ENCODE results near the gene APBA2.

The APBA2 gene

GRCh38 chr15:29107971-29108645 lies 222.3 kb downstream of the APBA2 start:
- no peak for DNase-seq

GRCh38 chr15:29109762-29110161 lies 224.0 kb downstream of the APBA2 start:
- no peak for DNase-seq

GRCh38 chr15:29110176-29110575 lies 224.4 kb downstream of the APBA2 start:
- no peak for DNase-seq

DNA sequence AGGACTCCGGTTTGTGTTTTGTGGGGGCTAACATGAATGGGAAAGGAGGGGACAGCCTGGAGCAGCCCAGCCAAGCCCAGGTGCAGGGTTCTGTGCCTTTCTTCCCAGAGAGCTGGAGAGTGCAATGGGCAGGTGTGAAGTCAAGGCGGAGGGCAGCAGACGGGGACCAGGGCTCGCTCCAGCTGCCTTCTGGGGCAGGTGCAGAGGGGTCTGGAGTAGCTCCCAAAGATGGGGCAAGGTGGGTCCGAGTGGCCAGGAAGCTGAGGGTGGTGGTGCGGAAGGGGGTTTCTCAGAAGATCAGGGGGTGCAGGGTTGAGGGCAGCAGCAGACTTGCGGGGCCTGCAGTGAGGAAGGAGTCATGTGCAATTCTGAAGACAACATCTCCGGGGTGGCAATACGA lies 225.0 kb downstream of the APBA2 start:
- DNase-seq: no peak

DNA sequence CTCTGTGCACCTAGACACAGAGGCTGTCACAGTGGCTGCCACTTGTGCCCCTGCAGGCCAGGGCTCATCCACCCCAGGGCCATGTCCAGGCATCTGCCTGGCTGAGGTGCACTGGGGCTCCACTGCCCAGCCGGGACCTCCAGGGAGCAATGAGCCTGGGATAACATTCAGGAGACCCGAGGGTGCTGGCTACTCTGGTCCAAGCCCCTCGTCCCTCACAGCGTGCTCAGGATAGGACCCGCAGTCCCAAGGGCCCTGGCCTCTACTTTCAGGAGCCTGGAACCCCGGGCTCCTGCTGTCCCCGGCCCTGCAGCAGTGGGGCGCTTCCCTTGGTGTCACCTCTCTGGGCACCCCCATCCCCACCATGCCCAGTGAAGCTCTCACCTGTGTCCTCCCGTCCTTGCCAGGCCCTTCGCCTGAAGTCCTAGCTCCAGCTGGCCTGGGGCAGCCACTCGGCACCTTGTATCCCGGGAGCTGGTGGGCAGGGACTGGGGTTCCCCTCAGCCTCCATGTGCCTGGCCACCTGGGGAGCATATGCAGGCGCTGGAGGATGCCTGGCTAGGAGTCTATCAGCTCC lies 226.0 kb downstream of the APBA2 start:
- no peak for DNase-seq

DNA sequence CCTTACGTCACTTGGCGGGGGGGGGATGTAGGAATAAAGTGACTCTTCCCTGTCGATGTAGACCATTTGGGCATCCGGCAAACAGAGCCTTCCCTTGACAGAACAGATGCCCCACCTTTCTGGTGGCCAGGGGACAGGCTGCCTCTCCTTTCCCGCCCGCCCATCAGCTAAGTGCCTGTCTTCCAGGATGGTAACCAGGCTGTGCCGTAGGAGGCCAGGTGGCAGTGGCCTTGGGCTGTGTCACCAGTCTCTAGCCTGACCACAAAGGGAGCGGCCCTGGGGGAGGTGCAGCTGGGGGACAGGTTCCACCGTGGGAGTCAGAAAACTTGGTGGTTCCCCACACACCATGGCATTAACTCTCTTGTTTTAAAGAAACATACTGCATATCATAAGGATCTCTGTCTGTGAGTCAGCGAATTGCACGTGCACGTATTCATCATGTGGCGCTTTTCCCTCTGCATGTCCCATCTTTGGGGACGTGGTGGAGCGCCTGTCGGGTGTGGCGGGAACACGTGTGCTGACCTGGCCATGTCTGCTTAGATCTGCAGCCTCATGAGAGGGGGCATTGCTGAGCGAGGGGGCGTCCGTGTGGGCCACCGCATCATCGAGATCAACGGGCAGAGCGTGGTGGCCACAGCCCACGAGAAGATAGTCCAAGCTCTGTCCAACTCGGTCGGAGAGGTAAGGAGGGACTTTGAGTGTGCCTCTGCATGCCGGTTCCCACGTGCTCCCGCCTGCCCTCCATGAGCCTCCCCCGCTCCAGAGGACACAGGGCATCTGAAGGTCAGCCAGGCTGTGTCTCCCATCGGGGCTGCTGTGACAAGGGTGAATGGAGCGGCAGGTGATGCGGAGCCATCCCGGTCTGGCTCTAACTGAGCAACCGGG lies 227.8 kb downstream of the APBA2 start:
- DNase-seq: no peak

- no peak for DNase-seq
Measured at GRCh38 chr15:29114221-29115092, 228.7 kb downstream of the APBA2 start.

DNA sequence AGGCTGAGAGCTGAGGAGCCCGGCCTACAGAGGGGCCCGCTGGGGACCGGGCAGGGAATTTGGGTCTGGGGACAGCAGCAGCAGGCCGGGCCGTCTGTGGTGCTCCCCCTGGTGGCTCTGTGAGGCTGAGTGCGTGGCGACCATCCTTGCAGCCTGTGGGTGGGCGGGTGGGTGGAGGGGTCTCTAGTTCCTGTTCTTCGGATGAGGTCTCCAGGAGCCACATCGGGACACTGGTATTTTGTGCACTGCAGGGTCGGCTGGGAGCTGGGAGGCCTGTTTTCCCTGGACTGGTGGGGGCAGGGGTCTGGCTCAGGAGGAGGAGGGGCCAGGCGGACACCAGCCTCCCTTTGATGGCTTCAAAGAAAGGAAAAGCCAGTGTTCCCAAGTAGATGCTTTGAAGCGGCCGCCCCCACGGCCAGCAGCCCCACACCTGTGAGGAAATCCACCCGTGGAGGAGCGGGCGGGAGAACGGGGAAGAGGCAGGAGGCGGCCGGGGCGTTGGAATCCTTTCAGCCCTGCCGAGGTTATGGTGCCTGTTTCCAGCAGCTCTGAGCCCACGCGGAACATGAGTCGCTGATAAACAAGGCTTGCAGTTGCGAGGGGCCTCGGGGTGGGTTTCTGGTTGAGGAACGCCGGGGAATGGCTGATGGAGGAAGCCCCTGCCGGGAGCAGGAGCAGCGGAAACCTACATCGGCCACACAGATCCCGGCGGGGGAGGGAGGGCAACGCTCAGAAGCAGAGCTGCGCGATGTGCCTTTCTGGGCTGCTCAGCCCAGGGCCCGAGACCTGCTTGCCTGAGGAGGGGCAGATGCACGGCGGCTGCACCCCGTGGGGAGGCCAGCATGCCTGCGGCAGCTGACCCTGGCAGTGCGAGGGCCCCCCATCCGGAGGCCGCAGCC lies 229.6 kb downstream of the APBA2 start:
- DNase-seq: no peak

GRCh38 chr15:29116970-29117700 lies 231.4 kb downstream of the APBA2 start:
- no peak for DNase-seq

DNA sequence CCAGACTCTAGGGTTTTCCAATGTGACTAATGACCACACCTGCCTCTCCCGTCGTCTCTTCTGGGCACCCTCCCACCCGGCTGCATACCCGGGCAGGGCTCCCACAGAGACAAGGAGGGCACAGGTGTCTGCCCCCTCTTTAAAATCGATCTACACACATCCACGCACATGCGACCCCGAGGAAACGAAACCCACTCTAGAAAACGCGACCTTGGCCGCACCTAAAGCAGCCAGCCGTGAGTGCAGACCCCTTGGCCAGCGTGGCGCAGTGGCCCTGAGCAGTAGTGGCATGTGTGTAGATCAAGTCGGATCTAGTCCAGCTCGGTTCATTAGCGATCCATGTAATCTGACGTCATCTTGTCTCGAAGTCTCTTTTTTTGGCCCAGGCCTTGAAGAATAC lies 232.0 kb downstream of the APBA2 start:
- DNase-seq: no peak

DNA sequence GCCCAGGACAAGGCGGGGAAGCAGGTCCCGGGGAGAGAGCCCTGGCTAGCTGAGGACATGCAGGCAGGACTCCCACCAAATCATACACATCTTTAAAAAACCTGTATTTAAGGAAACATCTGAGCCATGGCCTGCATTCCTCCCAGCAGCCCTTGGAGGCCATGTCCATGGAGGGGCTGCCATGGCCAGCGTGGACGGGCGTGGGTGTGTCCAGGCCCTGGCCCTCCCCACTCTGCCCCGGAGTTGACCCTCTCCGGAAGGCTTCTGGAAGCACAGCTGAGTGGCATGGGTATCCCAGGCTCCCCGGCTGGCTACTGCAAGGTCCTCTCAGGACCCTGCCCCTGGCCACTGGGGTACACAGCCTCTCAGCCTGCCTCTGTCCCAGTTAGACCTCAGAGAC lies 234.1 kb downstream of the APBA2 start:
- DNase-seq: no peak

GRCh38 chr15:29120593-29121368 lies 235.0 kb downstream of the APBA2 start:
- no peak for DNase-seq

- no peak for DNase-seq
Measured at GRCh38 chr15:29121369-29121656, 235.5 kb downstream of the APBA2 start.

- no peak for DNase-seq
Measured at GRCh38 chr15:29121907-29122306, 236.1 kb downstream of the APBA2 start.

- DNase-seq: no peak
Measured at GRCh38 chr15:29122506-29122905, 236.7 kb downstream of the APBA2 start.

DNA sequence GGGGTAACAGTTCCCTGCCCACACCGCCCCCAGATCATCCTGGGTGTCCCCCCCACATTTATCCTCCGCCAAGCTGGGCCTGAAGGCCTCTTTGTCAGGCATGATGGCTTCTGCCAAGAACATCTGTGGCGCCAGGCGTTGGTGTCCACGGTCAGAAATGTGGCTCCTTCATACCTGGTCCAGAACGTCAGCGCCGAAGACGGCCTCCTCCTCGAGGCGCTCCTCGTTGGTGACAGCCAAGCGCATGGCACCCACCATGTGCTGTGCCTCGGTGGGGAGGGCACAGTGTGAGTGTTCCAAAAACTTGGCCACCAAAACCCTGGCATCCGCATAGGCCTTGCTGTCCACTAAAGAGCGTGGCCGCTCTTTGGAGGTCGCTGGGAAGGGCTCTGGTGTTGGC lies 237.4 kb downstream of the APBA2 start:
- DNase-seq: no peak

- DNase-seq: no peak
Measured at GRCh38 chr15:29123991-29124390, 238.2 kb downstream of the APBA2 start.

GRCh38 chr15:29124581-29125381 lies 239.0 kb downstream of the APBA2 start:
- no peak for DNase-seq

All from suppressor macrophage (primary cell).